GM12872 (cell line): ENCODE measurements around the gene DLG3.

ENCODE experiments used
- CTCF ChIP-seq: IDR thresholded peaks from 3 replicates; pipeline ENCODE4 v1.5.1; 2011; ENCODE audit warnings: low read depth, mild to moderate bottlenecking, low read length, moderate library complexity; ENCODE audit not compliant: insufficient read depth

Gene DLG3

GRCh38 chrX:70433848-70434351 is 10.7 kb upstream of the DLG3 start:
- peak; percentile 67 for TF ChIP-seq CTCF

DNA sequence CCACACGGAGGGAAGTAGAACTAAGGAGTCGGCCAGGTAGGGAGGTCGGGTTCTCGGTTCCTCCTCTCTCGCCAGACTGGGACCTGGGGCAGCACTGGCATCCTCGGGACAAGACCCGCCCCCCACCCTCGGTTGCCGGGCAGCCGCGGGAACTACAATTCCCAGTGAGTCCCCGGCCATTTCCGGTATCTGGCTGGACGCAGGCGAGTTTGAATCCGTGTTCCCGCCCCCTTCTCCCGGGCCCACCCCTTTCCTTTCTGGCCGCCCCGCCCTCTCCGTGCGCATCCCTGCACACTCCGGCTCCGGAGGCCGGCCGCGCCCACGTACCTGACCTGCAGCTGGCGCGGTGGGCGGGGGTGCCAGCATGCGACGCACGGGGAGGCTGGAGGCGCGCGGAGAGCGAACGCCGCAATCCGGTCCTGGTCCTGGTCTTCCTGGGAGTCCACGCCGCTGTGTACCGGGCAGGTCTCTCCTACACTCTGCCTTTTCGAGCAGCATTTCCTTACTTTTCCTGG is 10.2 kb upstream of the DLG3 start:
- no peak for TF ChIP-seq CTCF

DNA sequence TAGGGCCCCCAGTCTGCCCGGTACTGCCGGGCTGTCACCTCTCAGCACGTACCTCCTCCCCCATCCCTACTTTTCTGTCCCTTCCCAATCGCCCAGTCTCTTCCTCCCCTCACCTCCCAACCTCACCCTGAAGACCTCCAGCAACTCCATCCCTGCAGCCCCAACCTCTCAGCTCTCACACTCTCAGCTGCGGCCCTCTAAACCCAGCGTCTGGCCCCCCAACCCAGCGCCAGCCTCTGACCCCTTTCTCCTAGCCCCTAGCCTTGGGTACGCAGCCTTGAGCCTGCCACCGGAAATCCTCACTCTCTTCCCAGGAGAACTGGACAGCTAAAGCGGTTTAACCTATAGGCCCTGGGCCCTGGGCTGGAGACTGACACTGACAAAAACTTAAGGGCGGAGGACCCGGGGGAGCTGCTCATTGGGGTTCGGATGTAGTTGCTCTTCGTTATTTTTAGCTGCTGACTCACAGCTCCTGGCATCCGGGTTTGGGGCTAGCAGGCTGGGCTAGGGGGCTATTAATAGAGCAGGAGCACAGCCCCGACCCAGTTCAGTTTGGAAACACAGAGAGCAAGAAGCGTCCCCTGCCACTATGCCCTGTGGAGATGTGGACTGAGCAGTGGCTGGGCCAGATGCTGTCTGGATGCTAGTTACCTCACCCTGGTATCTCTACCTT is 9.6 kb upstream of the DLG3 start:
- TF ChIP-seq CTCF: no peak

DNA sequence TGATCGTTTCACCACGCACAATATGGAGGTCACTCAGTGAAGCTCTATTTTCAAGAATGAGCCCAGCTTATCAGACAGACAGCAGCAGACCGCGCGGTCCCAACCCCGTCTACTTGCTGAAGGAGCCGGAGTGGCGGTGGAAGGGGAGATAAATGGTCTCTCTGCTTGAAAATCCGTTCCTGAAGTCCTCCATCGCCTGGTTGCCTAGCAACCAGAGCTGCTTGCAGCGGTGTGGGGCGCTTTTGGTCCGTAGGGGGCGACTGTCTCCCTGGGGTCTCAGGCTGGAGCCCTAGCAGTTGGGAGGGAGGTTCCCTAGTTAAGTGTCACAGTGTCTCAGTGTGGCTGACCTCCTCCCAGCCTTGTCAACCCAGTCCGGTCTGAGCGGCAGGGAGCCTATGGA is 8.3 kb upstream of the DLG3 start:
- TF ChIP-seq CTCF: peak; percentile 19; the same call in 1 of the 3 replicates

DNA sequence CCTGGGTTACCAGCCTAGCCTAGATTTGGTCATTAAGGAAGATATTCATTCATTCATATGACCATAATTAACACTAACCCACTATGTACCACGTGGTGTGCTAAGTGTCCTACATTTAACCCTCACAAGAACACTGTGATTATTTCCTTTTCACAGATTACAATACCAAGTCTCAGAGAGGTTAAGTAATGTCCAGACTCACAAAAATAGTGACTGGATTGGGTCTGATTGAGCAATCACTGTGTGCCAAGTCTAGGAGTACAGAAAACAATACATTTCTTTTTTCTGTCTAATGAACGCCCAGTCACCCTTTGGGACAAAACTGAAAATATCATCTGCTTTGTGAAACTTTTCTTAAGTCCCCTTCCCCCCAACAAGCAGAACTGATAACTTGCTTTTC is 7.6 kb upstream of the DLG3 start:
- no peak for TF ChIP-seq CTCF

DNA sequence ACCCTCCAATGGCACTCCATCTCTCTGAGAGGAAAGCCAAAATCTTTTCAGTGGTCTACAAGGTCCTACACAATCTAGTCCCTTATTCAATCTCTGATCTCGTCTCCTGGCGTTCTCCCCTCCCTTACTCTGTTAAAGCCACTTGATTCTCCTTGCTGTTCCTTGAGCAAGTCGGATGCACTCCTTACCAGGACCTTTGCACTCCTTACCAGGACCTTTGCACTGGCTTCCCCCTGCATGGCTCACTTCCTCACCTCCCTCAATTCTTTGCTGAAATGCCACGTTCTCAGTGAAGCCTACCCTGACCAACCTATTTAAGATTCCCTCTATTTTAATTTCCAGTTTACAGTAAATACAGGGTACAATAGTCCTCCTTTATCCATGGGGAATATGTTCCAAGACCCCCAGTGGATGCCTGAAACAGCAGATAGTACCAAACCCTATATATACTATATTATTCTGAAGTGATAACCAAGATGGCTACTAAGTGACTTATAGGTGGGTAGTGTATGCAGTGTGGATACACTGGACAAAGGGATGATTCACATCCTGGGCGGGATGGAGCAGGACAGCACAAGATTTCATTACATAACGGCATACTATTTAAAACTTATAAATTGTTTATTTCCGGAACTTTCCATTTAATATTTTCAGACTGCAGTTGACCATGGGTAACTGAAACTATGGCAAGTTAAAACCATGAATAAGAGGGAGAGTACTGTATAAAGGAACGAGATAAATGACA is 6.5 kb upstream of the DLG3 start:
- no peak for TF ChIP-seq CTCF

GRCh38 chrX:70439016-70439415 is 5.6 kb upstream of the DLG3 start:
- no peak for TF ChIP-seq CTCF
